ENCODE results near the gene MYOCD.

The MYOCD gene

GRCh38 chr17:12672947-12673346, 7.3 kb downstream of the MYOCD start:
- TF ChIP-seq POLR2AphosphoS5 (IDR thresholded peaks at IDR 0.05; ENCODE audit: low read depth, low read length) = no peak
- TF ChIP-seq FOXP2 (optimal IDR thresholded peaks at IDR 0.05; ENCODE audit: borderline replicate concordance, extremely low read depth, extremely low read length, insufficient read depth) = no peak
- TF ChIP-seq TAF1 (IDR thresholded peaks at IDR 0.05; ENCODE audit: borderline replicate concordance, insufficient read depth, low read length) = no peak
- no peak for TF ChIP-seq SIN3A (IDR thresholded peaks at IDR 0.05; ENCODE audit: borderline replicate concordance, insufficient read depth, low read length)
- no peak for TF ChIP-seq REST (IDR thresholded peaks at IDR 0.05; ENCODE audit: insufficient read depth in 1 of 2, low read depth in 2 of 2, low read length in 2 of 2)

GRCh38 chr17:12673788-12674187, 8.1 kb downstream of the MYOCD start:
- TF ChIP-seq REST (IDR thresholded peaks at IDR 0.05; ENCODE audit: insufficient read depth in 1 of 2, low read depth in 2 of 2, low read length in 2 of 2) = no peak
- TF ChIP-seq FOXP2 (optimal IDR thresholded peaks at IDR 0.05; ENCODE audit: borderline replicate concordance, extremely low read depth, extremely low read length, insufficient read depth) = no peak
- TF ChIP-seq SIN3A (IDR thresholded peaks at IDR 0.05; ENCODE audit: borderline replicate concordance, insufficient read depth, low read length) = no peak
- no peak for TF ChIP-seq POLR2AphosphoS5 (IDR thresholded peaks at IDR 0.05; ENCODE audit: low read depth, low read length)
- TF ChIP-seq TAF1 (IDR thresholded peaks at IDR 0.05; ENCODE audit: borderline replicate concordance, insufficient read depth, low read length) = no peak

GRCh38 chr17:12680407-12680897, 14.8 kb downstream of the MYOCD start:
- TF ChIP-seq FOXP2 (optimal IDR thresholded peaks at IDR 0.05; ENCODE audit: borderline replicate concordance, extremely low read depth, extremely low read length, insufficient read depth) (no peak), SIN3A (IDR thresholded peaks at IDR 0.05; ENCODE audit: borderline replicate concordance, insufficient read depth, low read length) (no peak), TAF1 (IDR thresholded peaks at IDR 0.05; ENCODE audit: borderline replicate concordance, insufficient read depth, low read length) (no peak), REST (IDR thresholded peaks at IDR 0.05; ENCODE audit: insufficient read depth in 1 of 2, low read depth in 2 of 2, low read length in 2 of 2) (no peak), POLR2AphosphoS5 (IDR thresholded peaks at IDR 0.05; ENCODE audit: low read depth, low read length) (no peak)

- TF ChIP-seq REST (IDR thresholded peaks at IDR 0.05; ENCODE audit: insufficient read depth in 1 of 2, low read depth in 2 of 2, low read length in 2 of 2) (no peak), FOXP2 (optimal IDR thresholded peaks at IDR 0.05; ENCODE audit: borderline replicate concordance, extremely low read depth, extremely low read length, insufficient read depth) (no peak), SIN3A (IDR thresholded peaks at IDR 0.05; ENCODE audit: borderline replicate concordance, insufficient read depth, low read length) (no peak), TAF1 (IDR thresholded peaks at IDR 0.05; ENCODE audit: borderline replicate concordance, insufficient read depth, low read length) (no peak), POLR2AphosphoS5 (IDR thresholded peaks at IDR 0.05; ENCODE audit: low read depth, low read length) (no peak)
These were observed 15.3 kb downstream of the MYOCD start for GRCh38 chr17:12680993-12681392.

GRCh38 chr17:12683299-12683698, 17.6 kb downstream of the MYOCD start:
- TF ChIP-seq POLR2AphosphoS5 (IDR thresholded peaks at IDR 0.05; ENCODE audit: low read depth, low read length) (no peak), TAF1 (IDR thresholded peaks at IDR 0.05; ENCODE audit: borderline replicate concordance, insufficient read depth, low read length) (no peak), REST (IDR thresholded peaks at IDR 0.05; ENCODE audit: insufficient read depth in 1 of 2, low read depth in 2 of 2, low read length in 2 of 2) (no peak), FOXP2 (optimal IDR thresholded peaks at IDR 0.05; ENCODE audit: borderline replicate concordance, extremely low read depth, extremely low read length, insufficient read depth) (no peak), SIN3A (IDR thresholded peaks at IDR 0.05; ENCODE audit: borderline replicate concordance, insufficient read depth, low read length) (no peak)

All from PFSK-1 (cell line).